Fibroblast of peridontal ligament (primary cell): ENCODE results near the gene UBE2G2.

Experiments used
- DNase-seq: peaks from one replicate; pipeline ENCODE4 v3.0.0-alpha.2; 2010; ENCODE audit errors: extremely low read depth

The UBE2G2 gene, protein sequence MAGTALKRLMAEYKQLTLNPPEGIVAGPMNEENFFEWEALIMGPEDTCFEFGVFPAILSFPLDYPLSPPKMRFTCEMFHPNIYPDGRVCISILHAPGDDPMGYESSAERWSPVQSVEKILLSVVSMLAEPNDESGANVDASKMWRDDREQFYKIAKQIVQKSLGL

DNA sequence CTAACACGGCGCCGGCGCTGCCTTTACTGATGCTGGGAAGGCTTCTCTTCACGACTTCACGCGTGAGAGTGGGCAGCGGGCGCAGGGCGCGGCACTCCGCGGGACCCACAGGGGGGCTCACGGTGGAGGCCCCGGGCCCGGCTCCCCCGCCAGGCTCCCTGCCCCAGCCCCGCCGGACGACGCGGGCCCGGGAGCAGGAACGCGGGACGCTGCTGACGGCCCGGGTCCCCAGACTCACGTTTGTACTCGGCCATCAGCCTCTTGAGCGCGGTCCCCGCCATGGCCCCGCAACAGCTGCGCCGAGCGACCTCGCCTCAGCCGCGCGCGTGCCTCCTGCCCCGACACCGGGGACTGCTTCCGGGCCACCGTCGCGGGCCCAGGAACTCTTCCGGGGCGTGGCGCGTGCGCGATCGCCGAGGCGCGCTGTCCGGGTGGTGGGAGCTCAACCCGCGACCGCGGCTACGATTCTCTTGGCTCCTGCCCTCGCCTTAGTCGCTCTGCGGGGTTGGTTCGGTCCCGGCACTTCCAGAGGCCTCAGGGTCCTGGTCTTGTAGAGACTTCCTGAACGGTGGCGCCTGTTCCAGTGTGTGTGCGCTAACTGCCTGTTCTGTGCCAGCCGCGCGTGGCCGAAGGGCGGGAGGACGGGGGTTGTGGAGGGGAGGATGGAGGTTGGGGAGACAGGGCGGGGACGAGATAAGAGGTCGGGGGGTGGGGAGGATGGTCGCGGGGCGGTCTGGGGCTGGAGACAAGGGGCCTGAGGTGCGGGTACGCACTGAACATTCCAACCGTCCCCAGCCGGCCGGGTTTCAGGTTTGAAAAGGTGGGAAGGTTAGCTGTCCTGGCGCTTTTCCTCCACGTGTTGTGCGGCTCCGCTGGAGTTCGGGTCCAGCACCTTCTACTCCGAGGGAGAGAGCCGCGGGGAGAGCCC lies at the start of gene UBE2G2:
TSS of gene UBE2G2 (minus strand) at position 353 of the 928 bp plus-strand sequence. CDS start at position 281, 72 bp downstream.
- peak; percentile 61 for DNase-seq

DNA sequence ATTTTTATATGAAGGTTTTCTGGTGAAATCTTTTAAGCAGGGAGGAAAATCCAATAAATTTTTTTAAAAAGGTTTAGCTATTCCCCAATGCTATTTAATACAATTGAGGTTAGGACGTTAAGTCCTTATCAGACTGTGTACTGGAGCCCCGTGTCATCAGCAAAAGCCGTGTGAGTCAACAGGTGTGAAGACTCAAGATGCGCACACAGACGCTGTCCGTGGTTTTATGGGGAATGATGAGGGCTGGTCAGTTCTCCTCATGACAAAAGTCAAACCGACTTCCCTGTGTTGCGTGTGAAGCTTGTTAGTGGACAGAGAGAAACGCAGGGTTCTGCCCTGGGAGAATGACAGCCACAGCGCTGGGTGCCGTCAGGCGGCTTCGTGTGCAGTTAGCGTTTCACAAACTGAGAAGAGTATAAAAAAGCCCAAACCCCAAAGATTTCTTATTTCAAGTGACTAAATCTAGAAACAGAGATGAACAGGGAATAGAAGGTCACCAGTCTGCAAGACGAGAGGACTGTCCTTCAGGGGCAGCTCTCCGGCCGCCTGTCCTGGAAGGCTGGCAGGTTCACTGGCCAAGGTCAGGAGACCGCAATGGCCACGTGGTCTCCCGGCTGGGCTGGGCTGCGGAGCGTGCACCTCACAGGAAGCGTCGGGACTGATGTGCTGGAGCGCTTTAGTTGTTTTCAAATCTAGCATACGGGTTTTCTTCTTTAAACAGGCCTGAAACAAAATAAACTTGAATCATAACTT lies 49.5 kb upstream of the UBE2G2 start:
- DNase-seq: no peak

DNA sequence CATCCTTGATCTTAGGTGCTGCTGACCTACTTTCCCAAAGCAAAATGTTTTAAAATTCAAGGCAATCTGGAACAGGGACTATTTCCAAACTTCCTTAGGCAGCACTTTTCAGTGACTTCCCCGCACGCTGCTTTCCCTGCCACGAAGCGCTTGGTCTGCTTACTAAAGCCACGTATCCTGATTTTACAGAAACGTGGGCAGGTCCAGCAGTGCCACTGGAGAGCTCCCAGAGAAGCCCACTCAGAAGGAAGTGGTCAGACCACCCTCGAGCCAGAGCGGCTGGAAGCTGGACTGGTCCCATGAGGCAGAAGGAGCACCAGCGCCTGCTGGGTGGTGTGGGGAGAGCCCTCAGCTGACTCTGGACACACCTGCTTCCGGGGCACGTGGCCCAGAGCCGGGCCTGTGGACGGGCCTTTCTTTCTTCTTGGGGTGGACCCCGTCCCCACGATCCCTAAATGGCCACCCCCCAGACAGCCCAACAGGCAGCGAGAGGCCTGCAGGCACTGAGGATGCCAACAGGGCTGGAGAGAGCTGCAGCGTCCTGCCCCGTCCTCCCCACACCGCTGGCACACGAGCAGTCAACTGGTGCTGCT lies 48.7 kb upstream of the UBE2G2 start:
- no peak for DNase-seq

DNA sequence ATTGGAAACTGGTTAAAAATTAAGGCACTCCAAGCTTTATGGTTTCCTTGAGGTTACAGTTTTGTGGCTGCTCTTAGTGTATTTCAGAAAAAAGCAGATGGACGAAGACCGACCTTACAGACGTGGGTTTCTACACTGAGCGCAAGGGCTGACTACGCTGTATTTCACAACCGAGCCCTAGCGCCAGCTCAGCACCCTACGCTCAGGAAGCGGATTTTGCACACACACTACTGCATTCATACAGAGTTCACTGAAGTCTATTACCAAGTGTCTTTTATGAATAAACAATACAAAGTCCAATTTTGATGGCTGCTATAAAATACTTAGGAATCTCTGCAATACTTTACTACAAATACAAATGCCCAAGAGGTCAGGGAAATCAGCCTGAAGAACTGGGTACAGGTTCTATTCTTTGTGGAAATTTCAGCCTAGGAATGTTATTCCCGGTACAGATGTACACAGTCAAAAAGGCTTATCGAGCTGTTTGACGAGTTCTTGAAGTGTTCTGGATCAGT lies 48.1 kb upstream of the UBE2G2 start:
- no peak for DNase-seq

DNA sequence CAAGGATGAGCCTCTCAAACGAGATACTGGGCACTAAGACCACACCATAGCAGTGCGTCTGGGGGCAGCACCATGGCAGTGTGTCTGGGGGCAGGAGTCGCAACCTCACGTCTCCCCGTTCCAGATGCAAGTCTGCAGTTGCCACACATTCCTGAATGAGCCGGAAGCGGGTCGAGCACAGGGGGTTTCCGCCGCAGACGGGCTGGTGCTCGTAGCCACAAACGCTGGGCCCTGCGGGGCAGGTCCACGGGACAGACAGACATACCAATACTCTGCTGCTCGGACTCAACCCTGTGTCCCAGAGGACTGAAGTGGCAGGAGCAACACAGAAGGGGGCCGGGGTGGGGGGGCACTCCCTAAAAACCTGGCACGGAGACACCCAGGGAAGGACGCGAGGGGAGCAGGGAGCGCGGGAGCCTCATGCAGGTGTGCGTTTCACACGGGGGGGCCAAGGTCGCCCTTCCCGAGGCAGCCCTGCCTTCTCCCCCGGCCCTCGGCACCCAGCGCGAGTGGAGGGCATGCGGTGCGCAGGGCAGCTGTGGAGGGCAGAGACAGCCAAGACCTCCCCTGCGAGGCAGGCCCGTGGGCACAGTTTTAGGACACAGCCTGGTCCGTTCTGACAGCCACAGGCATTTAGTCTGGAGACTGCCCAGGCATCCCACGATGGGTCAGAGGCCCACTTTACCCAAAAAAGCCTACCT lies 47.4 kb upstream of the UBE2G2 start:
- no peak for DNase-seq

DNA sequence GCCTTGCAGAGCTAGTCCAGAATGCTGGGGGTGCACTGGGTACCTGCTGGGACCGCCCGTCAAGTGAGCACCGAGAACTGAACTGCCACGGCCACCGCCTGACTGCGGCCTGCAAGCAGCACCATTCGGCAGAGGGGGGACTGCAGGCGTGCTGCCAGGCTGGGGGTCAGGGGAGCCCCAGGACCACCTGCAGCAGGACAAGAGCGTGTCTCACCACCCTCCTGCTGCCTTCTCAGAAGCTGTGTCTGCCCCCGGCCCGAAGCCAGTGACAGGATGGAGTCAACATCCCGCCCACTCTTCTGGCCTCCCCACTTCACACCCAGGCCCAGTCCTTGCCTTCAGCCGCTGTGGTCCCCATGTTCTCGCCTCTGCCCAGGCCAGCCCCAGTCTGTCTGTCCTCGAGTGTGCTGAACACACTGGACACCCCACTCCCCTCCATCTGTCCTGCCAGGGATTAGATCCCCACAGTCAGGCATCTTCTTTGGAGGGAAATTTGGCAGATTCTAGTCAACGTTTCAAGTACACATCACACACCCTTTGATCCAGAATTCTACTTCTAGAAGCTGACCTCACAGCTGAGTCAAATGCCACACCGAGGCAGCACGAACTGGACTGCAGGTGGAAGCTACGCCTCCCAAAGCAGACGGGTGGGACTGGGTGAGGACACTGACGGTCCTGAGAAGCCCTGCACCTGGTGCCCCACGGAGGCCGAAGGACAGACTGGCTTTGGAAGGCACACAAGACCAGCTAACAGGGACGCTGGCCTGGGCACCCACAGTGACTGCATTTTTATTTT lies 45.8 kb upstream of the UBE2G2 start:
- DNase-seq: no peak

DNA sequence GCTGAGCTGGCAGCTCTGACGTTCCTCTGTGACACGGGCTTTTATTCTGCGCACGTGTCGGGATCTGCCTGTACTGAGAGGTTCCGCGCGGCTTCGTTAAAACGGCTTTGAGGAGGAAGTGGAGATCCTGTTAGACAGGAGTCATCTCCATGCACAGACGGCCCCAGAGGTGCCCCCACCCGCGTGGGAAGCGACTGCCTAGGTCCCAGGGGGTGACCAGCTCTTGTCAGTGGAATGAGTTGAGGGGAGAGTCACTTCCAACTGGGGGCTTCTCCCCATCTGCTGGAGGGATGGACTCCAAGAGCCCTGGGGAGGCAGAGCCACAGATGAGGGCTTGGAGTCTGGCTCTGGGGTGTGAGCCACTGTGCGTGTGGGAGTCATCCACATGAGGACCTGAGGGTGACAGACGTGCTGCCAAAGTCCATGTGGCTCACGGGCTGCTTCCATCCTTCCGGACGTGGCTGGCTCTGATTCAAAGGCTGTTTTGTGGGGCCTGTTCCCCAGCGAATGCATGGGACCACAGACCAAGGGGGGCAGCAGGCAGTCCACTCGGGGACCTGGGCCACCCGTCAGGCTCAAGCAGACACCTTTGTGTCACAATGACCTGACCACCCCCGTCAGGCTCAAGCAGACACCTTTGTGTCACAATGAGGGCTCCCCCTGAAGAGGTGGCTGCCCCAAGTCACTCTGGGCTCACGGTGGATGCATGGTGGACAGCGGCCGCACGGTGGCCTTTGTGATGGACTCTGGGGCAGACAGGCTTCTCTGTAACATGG lies 45.1 kb upstream of the UBE2G2 start:
- no peak for DNase-seq

DNA sequence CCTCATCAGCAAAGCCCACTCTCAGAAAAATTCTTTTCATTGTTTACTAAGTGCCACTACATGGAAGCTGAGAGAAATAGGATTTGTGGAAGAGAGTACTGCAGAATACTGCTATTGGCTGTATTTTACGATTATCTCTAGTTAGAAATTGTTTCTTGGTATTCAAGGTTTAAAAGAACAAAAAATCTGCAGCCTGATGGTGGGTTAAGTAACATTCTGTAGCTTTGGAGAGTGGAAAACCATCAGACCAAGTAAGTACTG lies 44.5 kb upstream of the UBE2G2 start:
- peak; percentile 31 for DNase-seq

DNA sequence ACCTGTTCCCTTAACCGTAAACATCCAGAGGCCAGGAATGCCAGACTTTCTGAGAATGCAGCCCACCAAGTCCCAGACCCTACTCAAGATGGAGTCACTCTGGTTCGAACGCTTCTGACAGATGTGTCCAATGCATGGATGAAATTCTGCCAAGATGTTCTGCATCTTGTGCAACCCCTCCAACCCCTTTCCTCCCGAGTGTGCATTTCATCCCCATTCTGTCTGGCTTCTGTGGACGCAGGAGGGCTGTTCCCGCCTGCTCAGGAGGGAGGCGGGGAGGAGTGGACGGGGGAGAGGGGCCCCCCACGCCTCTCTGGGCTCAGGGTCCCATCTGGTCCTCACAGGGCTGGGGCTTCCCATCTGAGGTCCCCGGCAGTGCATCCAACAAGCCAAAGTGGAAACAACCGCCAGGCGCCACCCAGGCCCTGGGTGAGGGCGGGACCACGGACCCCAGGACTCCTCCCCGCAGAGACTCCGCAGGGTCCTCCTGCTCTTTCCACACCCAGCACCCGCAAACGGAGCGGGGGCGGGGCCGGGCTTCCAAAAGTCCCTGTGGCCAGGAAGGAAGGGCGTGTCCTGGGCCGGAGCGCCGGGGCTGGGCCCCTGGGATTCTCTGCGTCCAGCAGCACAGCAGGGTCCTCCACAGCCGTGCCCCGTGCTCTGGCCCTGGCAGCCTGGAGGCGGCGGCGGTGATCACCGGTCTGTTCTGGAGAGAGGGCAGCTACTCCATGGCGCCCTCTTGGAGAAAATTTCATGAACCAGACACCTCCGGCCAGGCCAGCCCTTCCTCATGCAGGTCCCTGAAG lies 44.0 kb upstream of the UBE2G2 start:
- peak; percentile 36 for DNase-seq

DNA sequence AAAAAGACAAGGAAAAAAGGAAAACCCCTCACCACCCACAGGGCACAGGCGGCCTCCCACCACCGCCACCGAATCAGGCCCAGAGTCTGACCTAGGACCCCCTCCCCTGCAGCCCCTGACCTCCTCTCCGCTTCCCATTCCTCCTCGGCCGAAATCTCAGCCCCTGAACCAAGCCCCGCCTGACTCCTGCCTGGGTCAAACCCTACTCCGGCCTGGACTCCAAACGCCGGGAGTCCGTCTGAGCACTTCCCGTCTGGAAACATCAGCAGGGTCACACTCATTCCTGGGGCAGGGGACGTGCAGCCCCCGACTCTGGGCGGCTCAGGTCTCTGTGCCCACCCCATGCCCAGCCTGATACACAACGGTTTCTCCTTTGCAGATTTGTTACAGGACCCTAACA lies 42.6 kb upstream of the UBE2G2 start:
- DNase-seq: no peak

DNA sequence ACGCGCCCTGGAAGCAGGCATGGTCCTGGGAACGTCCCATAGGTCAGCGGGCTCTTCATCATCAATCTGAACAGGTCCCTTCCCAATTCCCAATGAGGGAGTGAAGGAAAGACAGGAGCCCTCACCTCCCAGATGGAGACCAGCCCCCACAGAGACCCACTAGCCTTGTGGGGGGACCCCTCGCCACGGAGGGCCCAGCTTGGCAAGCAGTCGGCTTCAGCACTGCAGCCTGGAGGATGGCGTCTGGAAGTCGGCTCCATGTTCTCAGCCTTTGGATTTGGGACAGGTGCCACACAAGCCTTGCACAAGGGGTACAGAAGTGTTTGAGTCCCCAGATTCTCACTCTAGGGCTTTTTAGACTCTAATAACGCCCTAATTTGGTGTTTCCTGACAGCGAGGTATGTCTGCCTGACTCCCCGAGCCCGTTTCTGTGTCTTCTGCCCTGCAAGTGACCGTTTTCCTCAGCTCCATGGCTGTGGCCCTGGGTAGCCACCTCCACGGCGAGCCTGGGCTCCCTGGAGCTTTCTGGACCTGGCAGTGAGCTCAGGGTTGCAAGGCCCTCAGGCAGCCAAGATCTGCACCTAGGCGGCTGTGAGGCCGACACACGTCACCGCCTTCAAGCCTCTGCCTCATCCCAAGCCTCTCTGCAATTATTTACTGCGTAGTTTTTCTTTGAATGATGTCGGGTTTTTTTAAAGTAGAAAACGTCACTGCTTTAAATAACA lies 41.3 kb upstream of the UBE2G2 start:
- no peak for DNase-seq

DNA sequence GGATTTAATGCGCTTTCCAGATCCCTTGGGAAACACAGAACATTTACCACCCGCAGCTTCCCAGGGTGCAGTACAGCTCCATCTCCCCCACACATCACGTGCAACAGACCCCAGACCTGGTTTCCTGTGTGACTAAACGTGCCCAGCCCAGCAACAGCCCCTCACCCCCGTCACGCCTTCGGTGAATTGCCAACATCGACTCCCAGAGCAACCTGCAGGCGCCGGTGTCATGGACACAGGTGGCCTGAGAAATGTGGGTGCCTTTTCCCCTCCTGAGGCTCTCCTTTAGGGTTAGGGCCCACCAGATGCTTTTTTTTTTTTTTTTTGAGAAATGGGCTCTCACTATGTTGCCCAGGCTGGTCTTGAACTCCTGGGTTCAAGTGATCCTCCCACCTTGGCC lies 40.5 kb upstream of the UBE2G2 start:
- no peak for DNase-seq

DNA sequence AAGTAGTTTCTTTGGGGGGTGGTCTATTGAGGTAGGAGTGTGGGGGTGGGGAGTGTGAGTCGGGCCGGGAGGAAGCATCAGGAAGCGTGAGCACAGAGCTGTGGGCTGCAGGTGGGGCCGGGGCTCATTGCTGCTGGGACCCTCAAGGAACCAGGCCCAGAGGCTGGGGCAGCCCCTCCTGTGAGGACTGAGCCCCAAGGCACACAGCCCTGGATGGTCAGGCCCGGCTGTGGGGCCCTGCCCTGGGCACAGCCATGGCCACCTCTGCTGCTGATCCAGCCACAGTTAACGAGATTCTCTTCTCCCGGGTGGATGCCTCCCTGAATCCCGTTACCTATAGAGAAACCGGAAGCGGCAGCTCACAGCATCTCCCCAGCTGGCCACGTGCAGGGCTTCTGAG lies 39.2 kb upstream of the UBE2G2 start:
- no peak for DNase-seq

DNA sequence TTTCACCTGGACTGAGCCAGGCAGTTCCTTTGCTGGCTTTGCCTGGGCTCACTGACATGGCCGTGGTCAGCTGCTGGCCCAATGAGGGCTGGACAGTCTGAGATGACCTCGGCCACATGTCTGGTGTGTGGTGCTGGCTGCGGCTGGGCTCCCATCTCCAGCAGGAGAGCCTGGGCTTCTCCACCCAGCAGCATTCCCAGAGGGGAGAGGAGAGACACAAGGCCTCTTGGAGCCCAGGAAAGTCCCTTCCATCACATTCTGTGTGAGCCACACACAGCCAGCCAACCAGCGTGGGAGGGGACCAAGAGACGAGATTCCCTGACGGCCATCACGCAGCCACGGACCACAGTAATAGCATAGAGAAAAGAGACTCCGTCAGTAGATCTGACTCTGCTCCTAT lies 37.3 kb upstream of the UBE2G2 start:
- no peak for DNase-seq

DNA sequence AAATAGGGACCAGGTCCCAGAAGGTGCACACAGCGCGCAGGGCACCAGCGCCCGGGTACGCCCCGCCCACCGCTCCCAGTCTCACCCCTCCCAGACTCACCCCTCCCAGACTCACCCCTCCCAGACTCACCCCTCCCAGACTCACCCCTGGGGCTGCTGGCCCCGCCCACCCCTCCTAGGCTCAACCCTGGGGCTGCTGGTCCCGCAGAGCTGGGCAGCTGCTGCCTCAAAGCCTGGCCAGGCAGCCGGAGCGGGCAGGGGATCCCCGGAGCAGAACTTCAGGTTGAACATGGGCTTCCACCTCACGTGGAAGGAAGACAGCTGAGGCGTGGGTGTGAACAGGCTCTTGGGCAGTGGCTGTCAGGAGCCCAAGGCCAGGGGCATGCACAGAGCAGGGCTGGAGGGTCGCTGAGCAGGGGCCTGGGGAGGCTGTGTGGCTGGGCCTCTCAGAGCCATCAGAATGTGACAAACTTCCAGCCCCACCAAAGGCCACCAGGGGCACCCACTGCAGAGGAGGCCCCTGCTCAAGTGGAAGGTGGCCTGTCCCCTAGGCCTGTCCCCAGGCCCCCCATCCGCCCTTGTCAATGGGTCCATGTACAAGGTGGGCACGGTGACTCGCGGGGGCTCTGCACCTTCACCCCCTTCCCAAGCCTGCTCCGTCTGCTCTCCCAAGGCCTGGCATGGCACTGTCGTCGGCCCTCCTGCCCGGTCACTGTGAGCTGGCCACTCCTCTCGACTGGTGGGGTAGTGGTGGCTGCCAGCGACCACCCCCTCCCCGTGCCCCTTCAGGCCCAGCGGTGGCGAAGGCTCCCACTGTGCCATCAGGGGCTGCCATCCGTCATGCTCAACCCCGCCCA lies 36.6 kb upstream of the UBE2G2 start:
- DNase-seq: no peak

DNA sequence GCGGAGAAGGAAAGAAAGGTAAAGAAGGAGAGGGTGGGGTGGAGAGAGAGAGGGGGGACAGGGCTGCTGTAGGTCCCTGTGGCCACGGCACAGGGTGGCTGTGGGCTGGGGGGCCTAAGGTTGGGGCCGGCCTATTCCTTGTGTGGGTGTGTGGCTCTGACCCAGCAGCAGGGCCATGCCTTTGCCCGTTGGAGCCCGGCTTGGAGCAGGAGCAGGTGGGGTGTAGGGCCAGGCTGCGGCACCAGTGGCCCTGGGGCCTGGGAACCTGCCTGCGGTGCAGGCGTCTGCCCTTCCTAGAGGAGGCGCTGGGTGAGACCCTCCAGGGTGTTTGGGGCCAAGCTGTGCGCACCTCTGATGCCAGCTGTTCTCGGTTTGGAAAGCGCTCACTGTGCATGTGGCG lies 35.9 kb upstream of the UBE2G2 start:
- DNase-seq: no peak

DNA sequence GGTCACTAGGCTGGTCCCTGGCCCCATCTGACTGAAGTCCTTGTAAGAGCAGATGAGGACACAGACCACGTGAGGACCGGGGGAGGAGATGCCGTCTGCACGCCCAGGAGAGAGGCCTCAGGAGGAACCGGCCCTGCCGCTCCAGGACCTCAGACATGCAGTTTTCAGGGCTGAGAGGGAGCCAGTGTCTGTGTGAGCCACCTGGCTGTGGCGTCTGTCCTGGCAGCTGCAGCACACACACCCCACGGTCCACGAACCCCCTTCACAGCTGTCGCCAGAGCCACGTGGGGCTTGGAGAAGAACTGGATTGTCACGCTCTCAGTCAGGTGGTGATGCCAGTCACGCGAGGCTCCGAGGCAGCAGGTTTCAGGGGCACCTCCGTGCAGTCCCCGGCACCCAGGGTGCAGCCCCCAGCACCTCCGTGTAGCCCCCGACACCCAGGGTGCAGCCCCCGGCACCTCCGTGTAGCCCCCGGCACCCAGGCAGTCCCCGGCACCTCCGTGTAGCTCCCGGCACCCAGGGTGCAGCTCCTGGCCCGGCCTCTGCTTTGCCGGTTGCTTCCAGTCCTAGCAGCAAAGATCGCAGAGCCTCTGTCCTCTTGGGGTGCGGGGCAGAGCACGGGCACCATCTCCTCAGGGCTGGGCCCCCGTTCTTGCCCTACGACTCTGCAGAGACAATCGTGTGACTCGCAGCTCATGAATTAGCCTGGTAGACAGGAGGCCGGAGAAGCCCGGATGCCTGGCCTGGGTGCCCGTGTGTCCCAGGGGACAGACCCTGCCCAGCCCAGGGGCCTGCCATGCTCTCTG lies 35.2 kb upstream of the UBE2G2 start:
- DNase-seq: peak; percentile 18
